GM23338 (cell line): Measurements from ENCODE around the gene WDR35. TPM values are rescaled to one million over a fixed set of nuclear protein-coding genes. Genes with fewer than 3 reads are reported as not detected.

Experiments
- ATAC-seq: fragments of 200-7000 bp; cut with Tn5 transposase; 3 replicates; pipeline ENCODE4 v1.9.1; 2020
- DNase-seq: peaks from one replicate; pipeline ENCODE4 v3.0.0-alpha.2; 2015; ENCODE audit warnings: low spot score
- H2AFZ ChIP-seq: fragments of 200-600 bp; sonication (generic); 2 replicates; pipeline ENCODE4 v1.8.0; 2016; ENCODE audit warnings: antibody characterized with exemption, mild to moderate bottlenecking, moderate library complexity
- H3F3A ChIP-seq: fragments of 200-600 bp; sonication (generic); replicated peaks from 2 replicates; pipeline ENCODE4 v1.8.0; 2017; ENCODE audit warnings: antibody characterized with exemption, mixed run types, low read depth
- H3K27ac ChIP-seq: fragments of 200-600 bp; sonication (generic); 2 replicates; pipeline ENCODE4 v1.6.1; 2016; ENCODE audit warnings: low read depth
- H3K27me3 ChIP-seq: fragments of 200-600 bp; sonication (generic); 2 replicates; pipeline ENCODE4 v1.8.0; 2016; ENCODE audit warnings: mild to moderate bottlenecking, mixed run types, moderate library complexity; ENCODE audit not compliant: insufficient read depth
- H3K36me3 ChIP-seq: fragments of 200-600 bp; sonication (generic); 2 replicates; pipeline ENCODE4 v1.8.0; 2016; ENCODE audit warnings: mild to moderate bottlenecking; ENCODE audit not compliant: insufficient read depth
- H3K4me1 ChIP-seq: fragments of 200-600 bp; sonication (generic); 2 replicates; pipeline ENCODE4 v1.8.0; 2016; ENCODE audit warnings: mild to moderate bottlenecking, moderate library complexity; ENCODE audit not compliant: insufficient read depth
- H3K4me2 ChIP-seq: fragments of 200-600 bp; sonication (generic); 2 replicates; pipeline ENCODE4 v1.7.1; 2017; ENCODE audit warnings: mixed run types
- H3K4me3 ChIP-seq: fragments of 200-600 bp; sonication (generic); 2 replicates; pipeline ENCODE4 v1.6.1; 2016; ENCODE audit warnings: mixed run types
- H3K79me2 ChIP-seq: fragments of 200-600 bp; sonication (generic); replicated peaks from 2 replicates; pipeline ENCODE4 v1.8.0; 2017; ENCODE audit warnings: mild to moderate bottlenecking; ENCODE audit not compliant: insufficient read depth
- H3K9me2 ChIP-seq: fragments of 200-600 bp; sonication (generic); 2 replicates; pipeline ENCODE4 v1.8.0; 2017; ENCODE audit not compliant: insufficient read depth
- H4K20me1 ChIP-seq: fragments of 200-600 bp; sonication (generic); replicated peaks from 2 replicates; pipeline ENCODE4 v1.8.0; 2017; ENCODE audit warnings: mild to moderate bottlenecking; ENCODE audit not compliant: insufficient read depth
- H3K27ac Mint-ChIP-seq: 2 replicates; pipeline ENCODE4 v1.8.0; 2020; ENCODE audit warnings: inconsistent platforms, mild to moderate bottlenecking, moderate library complexity, mixed read lengths
- H3K27me3 Mint-ChIP-seq: 3 replicates; pipeline ENCODE4 v1.8.0; 2022; ENCODE audit warnings: low read depth, mild to moderate bottlenecking, moderate library complexity, mixed read lengths, inconsistent platforms; ENCODE audit not compliant: insufficient read depth, poor library complexity
- H3K36me3 Mint-ChIP-seq: 3 replicates; pipeline ENCODE4 v1.8.0; 2021; ENCODE audit warnings: low read depth, mild to moderate bottlenecking, inconsistent platforms, moderate library complexity, mixed read lengths
- H3K4me1 Mint-ChIP-seq: 3 replicates; pipeline ENCODE4 v1.8.0; 2020; ENCODE audit warnings: mild to moderate bottlenecking, inconsistent platforms, mixed read lengths
- H3K4me3 Mint-ChIP-seq: 3 replicates; pipeline ENCODE4 v1.8.0; 2021; ENCODE audit warnings: moderate library complexity, mild to moderate bottlenecking, inconsistent platforms, mixed read lengths
- H3K9me3 Mint-ChIP-seq: 3 replicates; pipeline ENCODE4 v1.8.0; 2020; ENCODE audit warnings: moderate library complexity, mild to moderate bottlenecking, inconsistent platforms, mixed read lengths
- ETS1 ChIP-seq: IDR thresholded peaks from 2 replicates; pipeline ENCODE4 v1.6.1; 2016; ENCODE audit warnings: antibody characterized with exemption
- JUNB ChIP-seq: IDR thresholded peaks from one replicate; pipeline ENCODE4 v1.6.1; 2016; ENCODE audit warnings: antibody characterized with exemption; ENCODE audit not compliant: unreplicated experiment
- NANOG ChIP-seq: IDR thresholded peaks from 2 replicates; pipeline ENCODE4 v1.6.1; 2016; ENCODE audit warnings: antibody characterized with exemption, borderline replicate concordance
- POLR2AphosphoS5 ChIP-seq: IDR thresholded peaks from 2 replicates; pipeline ENCODE4 v1.6.1; 2016; ENCODE audit warnings: antibody characterized with exemption, low read depth
- REST ChIP-seq: IDR thresholded peaks from one replicate; pipeline ENCODE4 v1.6.1; 2018; ENCODE audit warnings: antibody characterized with exemption; ENCODE audit not compliant: unreplicated experiment
- STAT1 ChIP-seq: IDR thresholded peaks from one replicate; pipeline ENCODE4 v1.6.1; 2016; ENCODE audit warnings: antibody characterized with exemption; ENCODE audit not compliant: unreplicated experiment
- ZNF114 ChIP-seq: fragments of 250-450 bp; sonication (Bioruptor Pico); IDR thresholded peaks from 2 replicates; pipeline ENCODE4 v1.5.0; 2020; ENCODE audit warnings: mild to moderate bottlenecking, moderate library complexity
- ZNF331 ChIP-seq: fragments of 250-450 bp; sonication (Bioruptor Pico); IDR thresholded peaks from 2 replicates; pipeline ENCODE4 v1.5.0; 2020; ENCODE audit warnings: low read depth, mild to moderate bottlenecking, moderate library complexity
- polyA plus RNA-seq: library from polyadenylated mRNA; unstranded; fragments of >200 nt; fragmentation: Nextera tagmentation; extraction: Ambion mirVana; gene quantifications from 2 replicates; pipeline ENCODE4 v1.2.1, GENCODE V29; 2016
- total RNA-seq: library from RNA; depleted of rRNA; stranded (reverse); fragments of >200 nt; shearing (Covaris generic); gene quantifications from 2 replicates; pipeline ENCODE4 v1.2.3, GENCODE V29; 2014
- TF ChIP-seq, protein P1 (sequence below): fragments of 250-450 bp; sonication (Bioruptor Pico); IDR thresholded peaks from 2 replicates; pipeline ENCODE4 v1.5.0; 2020; ENCODE audit warnings: mild to moderate bottlenecking, moderate library complexity
- TF ChIP-seq, protein P2 (sequence below), 2 experiments: fragments of 200-600 bp in 1 of 2; sonication (generic) in 1 of 2; conservative IDR thresholded peaks; 2 replicates each; pipeline versions ENCODE4 v1.5.1 to v1.6.1; 2016 to 2017; ENCODE audit warnings: antibody characterized with exemption in 2 of 2, low read depth in 2 of 2, mild to moderate bottlenecking in 2 of 2, moderate library complexity in 1 of 2

WDR35 gene
- total and polyA plus RNA-seq, 2 experiments from 2014 or later: 5.3 to 20.0 TPM

DNA sequence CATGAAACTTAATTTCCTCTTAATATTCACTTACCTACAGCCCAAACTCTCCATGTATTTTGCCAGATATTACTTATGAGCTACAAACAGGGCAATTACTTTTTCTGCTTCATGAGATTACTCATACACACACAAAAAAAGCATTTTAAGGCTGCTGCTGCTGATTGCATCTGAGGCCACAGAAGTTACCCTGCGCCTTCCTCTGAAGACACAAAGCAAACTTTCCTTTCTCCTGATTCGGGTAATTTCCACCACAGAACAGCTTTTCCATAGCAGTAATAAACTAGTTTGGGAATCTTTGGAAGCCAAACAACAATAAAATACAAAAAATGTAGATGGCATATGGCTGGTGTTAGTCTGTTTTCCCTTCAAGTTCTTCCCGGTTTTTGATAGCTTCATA is 94.4 kb downstream of the WDR35 start:
- no peak overlapping the region for H3K27ac Mint-ChIP-seq
- Histone ChIP-seq H3K4me2 (no peak overlapping the region), H4K20me1 (peaks cover 5% of the 10 kb centered on the region), H3K4me1 (no peaks in the 10 kb centered on the region), H3F3A (no peaks in the 10 kb centered on the region), H3K27ac (no peak overlapping the region), H3K36me3 (no peaks in the 10 kb centered on the region), H3K27me3 (no peaks in the 10 kb centered on the region), H3K79me2 (peaks cover 16% of the 10 kb centered on the region), H2AFZ (no peak overlapping the region), H3K9me2 (no peaks in the 10 kb centered on the region), H3K4me3 (no peak overlapping the region)
- peaks cover 8% of the 10 kb centered on the region for H3K4me1 Mint-ChIP-seq
- TF ChIP-seq POLR2AphosphoS5 (no peak), STAT1 (no peak), ZNF331 (no peak), NANOG (no peak), REST (no peak), JUNB (no peak), ZNF114 (CRISPR knock-in tag) (no peak), ETS1 (no peak)
- TF ChIP-seq, protein P1, sequence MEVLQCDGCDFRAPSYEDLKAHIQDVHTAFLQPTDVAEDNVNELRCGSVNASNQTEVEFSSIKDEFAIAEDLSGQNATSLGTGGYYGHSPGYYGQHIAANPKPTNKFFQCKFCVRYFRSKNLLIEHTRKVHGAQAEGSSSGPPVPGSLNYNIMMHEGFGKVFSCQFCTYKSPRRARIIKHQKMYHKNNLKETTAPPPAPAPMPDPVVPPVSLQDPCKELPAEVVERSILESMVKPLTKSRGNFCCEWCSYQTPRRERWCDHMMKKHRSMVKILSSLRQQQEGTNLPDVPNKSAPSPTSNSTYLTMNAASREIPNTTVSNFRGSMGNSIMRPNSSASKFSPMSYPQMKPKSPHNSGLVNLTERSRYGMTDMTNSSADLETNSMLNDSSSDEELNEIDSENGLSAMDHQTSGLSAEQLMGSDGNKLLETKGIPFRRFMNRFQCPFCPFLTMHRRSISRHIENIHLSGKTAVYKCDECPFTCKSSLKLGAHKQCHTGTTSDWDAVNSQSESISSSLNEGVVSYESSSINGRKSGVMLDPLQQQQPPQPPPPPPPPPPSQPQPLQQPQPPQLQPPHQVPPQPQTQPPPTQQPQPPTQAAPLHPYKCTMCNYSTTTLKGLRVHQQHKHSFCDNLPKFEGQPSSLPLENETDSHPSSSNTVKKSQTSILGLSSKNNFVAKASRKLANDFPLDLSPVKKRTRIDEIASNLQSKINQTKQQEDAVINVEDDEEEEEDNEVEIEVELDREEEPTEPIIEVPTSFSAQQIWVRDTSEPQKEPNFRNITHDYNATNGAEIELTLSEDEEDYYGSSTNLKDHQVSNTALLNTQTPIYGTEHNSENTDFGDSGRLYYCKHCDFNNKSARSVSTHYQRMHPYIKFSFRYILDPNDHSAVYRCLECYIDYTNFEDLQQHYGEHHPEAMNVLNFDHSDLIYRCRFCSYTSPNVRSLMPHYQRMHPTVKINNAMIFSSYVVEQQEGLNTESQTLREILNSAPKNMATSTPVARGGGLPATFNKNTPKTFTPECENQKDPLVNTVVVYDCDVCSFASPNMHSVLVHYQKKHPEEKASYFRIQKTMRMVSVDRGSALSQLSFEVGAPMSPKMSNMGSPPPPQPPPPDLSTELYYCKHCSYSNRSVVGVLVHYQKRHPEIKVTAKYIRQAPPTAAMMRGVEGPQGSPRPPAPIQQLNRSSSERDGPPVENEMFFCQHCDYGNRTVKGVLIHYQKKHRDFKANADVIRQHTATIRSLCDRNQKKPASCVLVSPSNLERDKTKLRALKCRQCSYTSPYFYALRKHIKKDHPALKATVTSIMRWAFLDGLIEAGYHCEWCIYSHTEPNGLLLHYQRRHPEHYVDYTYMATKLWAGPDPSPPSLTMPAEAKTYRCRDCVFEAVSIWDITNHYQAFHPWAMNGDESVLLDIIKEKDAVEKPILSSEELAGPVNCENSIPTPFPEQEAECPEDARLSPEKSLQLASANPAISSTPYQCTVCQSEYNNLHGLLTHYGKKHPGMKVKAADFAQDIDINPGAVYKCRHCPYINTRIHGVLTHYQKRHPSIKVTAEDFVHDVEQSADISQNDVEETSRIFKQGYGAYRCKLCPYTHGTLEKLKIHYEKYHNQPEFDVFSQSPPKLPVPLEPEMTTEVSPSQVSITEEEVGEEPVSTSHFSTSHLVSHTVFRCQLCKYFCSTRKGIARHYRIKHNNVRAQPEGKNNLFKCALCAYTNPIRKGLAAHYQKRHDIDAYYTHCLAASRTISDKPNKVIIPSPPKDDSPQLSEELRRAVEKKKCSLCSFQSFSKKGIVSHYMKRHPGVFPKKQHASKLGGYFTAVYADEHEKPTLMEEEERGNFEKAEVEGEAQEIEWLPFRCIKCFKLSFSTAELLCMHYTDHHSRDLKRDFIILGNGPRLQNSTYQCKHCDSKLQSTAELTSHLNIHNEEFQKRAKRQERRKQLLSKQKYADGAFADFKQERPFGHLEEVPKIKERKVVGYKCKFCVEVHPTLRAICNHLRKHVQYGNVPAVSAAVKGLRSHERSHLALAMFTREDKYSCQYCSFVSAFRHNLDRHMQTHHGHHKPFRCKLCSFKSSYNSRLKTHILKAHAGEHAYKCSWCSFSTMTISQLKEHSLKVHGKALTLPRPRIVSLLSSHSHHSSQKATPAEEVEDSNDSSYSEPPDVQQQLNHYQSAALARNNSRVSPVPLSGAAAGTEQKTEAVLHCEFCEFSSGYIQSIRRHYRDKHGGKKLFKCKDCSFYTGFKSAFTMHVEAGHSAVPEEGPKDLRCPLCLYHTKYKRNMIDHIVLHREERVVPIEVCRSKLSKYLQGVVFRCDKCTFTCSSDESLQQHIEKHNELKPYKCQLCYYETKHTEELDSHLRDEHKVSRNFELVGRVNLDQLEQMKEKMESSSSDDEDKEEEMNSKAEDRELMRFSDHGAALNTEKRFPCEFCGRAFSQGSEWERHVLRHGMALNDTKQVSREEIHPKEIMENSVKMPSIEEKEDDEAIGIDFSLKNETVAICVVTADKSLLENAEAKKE: no peak
- TF ChIP-seq, protein P2, sequence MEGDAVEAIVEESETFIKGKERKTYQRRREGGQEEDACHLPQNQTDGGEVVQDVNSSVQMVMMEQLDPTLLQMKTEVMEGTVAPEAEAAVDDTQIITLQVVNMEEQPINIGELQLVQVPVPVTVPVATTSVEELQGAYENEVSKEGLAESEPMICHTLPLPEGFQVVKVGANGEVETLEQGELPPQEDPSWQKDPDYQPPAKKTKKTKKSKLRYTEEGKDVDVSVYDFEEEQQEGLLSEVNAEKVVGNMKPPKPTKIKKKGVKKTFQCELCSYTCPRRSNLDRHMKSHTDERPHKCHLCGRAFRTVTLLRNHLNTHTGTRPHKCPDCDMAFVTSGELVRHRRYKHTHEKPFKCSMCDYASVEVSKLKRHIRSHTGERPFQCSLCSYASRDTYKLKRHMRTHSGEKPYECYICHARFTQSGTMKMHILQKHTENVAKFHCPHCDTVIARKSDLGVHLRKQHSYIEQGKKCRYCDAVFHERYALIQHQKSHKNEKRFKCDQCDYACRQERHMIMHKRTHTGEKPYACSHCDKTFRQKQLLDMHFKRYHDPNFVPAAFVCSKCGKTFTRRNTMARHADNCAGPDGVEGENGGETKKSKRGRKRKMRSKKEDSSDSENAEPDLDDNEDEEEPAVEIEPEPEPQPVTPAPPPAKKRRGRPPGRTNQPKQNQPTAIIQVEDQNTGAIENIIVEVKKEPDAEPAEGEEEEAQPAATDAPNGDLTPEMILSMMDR (conservative IDR thresholded peaks at IDR 0.05; ENCODE audit: low read depth in 2 of 2): no peak
- H3K4me3 Mint-ChIP-seq: no peak overlapping the region
- no peaks in the 10 kb centered on the region for H3K9me3 Mint-ChIP-seq
- no peaks in the 10 kb centered on the region for H3K27me3 Mint-ChIP-seq
- no peak for DNase-seq
- no peaks in the 10 kb centered on the region for H3K36me3 Mint-ChIP-seq
- no peak for ATAC-seq
